Endothelial cell of umbilical vein (primary cell): ENCODE measurements around the gene AGPAT2. TPM values are rescaled to one million over a fixed set of nuclear protein-coding genes. Genes with fewer than 3 reads are reported as not detected.

Experiments
- BruUV-seq: library from RNA; stranded (reverse); fragments of 400-500 nt; replicated peaks from 2 replicates; lab custom pipeline; 2021; lab: Mats Ljungman, UMichigan
- CTCF ChIA-PET: fragments of 300-600, 350-600 bp; sonication (Branson Sonifier 250); formaldehyde crosslinking; loops from one replicate; lab custom pipeline; 2021; ENCODE audit warnings: antibody characterized with exemption, inconsistent platforms; lab: Charles Lee
- POLR2A ChIA-PET: fragments of 300-600, 350-600 bp; sonication (Branson Sonifier 250); formaldehyde crosslinking; loops from one replicate; lab custom pipeline; 2021; ENCODE audit warnings: antibody characterized with exemption, inconsistent platforms; lab: Charles Lee
- DNase-seq: peaks from one replicate; pipeline ENCODE4 v3.0.0-alpha.2; 2011; ENCODE audit warnings: low read depth, low spot score
- FAIRE-seq: peaks from 2 replicates; lab custom pipeline; 2011; peaks lifted over from hg19 to GRCh38; lab: Jason Lieb, UNC
- H2AFZ ChIP-seq: 2 replicates; pipeline ENCODE4 v1.6.0; 2012; ENCODE audit warnings: low read depth, low read length, control low read depth, inconsistent platforms
- H3K27ac ChIP-seq: 2 replicates; pipeline ENCODE4 v1.5.1; 2011; ENCODE audit warnings: low read depth, mild to moderate bottlenecking, control low read depth, low read length, moderate library complexity; ENCODE audit not compliant: insufficient read depth
- H3K27me3 ChIP-seq, 2 experiments: 2 replicates each; pipeline versions ENCODE4 v1.6.0 to v1.6.1; 2011; ENCODE audit warnings: low read length in 2 of 2, mixed read lengths in 1 of 2; ENCODE audit not compliant: control insufficient read depth in 2 of 2, insufficient read depth in 2 of 2
- H3K36me3 ChIP-seq, 2 experiments: 2 replicates in 1 of 2; 3 replicates in 1 of 2; pipeline ENCODE4 v1.5.1; 2011; ENCODE audit warnings: low read length in 2 of 2, mild to moderate bottlenecking in 1 of 2, moderate library complexity in 1 of 2; ENCODE audit not compliant: control insufficient read depth in 2 of 2, insufficient read depth in 2 of 2; ENCODE audit errors: extremely low read depth in 1 of 2
- H3K4me1 ChIP-seq: 3 replicates; pipeline ENCODE4 v1.5.1; 2011; ENCODE audit warnings: mild to moderate bottlenecking, low read length; ENCODE audit not compliant: control insufficient read depth, insufficient read depth; ENCODE audit errors: extremely low read depth
- H3K4me2 ChIP-seq: 2 replicates; pipeline ENCODE4 v1.6.1; 2011; ENCODE audit warnings: low read length, control low read depth, mixed read lengths; ENCODE audit not compliant: insufficient read depth
- H3K4me3 ChIP-seq, 3 experiments: fragments of 200-600 bp in 1 of 3; sonication (generic), shearing (Covaris generic) in 1 of 3; replicated peaks in 1 of 3; 2 replicates each; pipeline ENCODE4 v1.5.1; 2011 to 2016; ENCODE audit warnings: control low read depth in 3 of 3, low read length in 3 of 3, mild to moderate bottlenecking in 2 of 3, inconsistent platforms in 1 of 3, low read depth in 1 of 3, moderate library complexity in 1 of 3; ENCODE audit not compliant: insufficient read depth in 1 of 3
- H3K79me2 ChIP-seq: 2 replicates; pipeline ENCODE4 v1.6.0; 2012; ENCODE audit warnings: low read length, inconsistent platforms; ENCODE audit not compliant: control insufficient read depth, insufficient read depth
- H3K9ac ChIP-seq: replicated peaks from 2 replicates; pipeline ENCODE3; 2011; ENCODE audit warnings: low read length, control low read depth; ENCODE audit not compliant: insufficient read depth; ENCODE audit errors: extremely low read depth
- H3K9me1 ChIP-seq: replicated peaks from 3 replicates; pipeline ENCODE4 v1.6.0; 2011; ENCODE audit warnings: mild to moderate bottlenecking, low read length; ENCODE audit not compliant: control insufficient read depth, insufficient read depth; ENCODE audit errors: extremely low read depth
- H3K9me3 ChIP-seq: replicated peaks from 2 replicates; pipeline ENCODE4 v1.5.1; 2012; ENCODE audit warnings: low read length, inconsistent platforms; ENCODE audit not compliant: control insufficient read depth, insufficient read depth
- H4K20me1 ChIP-seq: replicated peaks from 2 replicates; pipeline ENCODE3; 2011; ENCODE audit warnings: mild to moderate bottlenecking, low read length; ENCODE audit not compliant: control insufficient read depth, insufficient read depth; ENCODE audit errors: extremely low read depth
- FOS ChIP-seq: IDR thresholded peaks from 2 replicates; pipeline ENCODE4 v1.6.1; 2011; ENCODE audit warnings: mild to moderate bottlenecking, low read length, moderate library complexity, borderline replicate concordance; ENCODE audit not compliant: insufficient read depth
- dilution Hi-C: fragments of 300-500 bp; cut with MboI; formaldehyde crosslinking; loops from one replicate; pipeline ENCODE4 v1.15.0; 2019; ENCODE audit warnings: low sequenced_read_pairs; ENCODE audit not compliant: extremely low pct_ligation_motif_present
- intact Hi-C: fragments of 100-400 bp; cut with micrococcal nuclease; formaldehyde crosslinking; loops from one replicate; pipeline ENCODE4 v1.10.0; 2022
- microRNA counts: library from miRNA; unstranded; fragments of <30 nt; microRNA quantifications from one replicate; lab custom pipeline; 2016
- microRNA-seq: library from miRNA; unstranded; fragments of <30 nt; microRNA quantifications from one replicate; pipeline ENCODE4 v1.2.0, GENCODE V29; 2021; ENCODE audit warnings: borderline number of aligned reads, borderline replicate concordance
- polyA plus RNA-seq, 4 experiments: library from polyadenylated mRNA; depleted of rRNA in 3 of 4; stranded (reverse) in 3 of 4; unstranded in 1 of 4; fragments of >200 nt; gene quantifications; 2 replicates each; pipeline versions ENCODE4 v1.2.1 to v1.2.3, GENCODE V29; 2011 to 2012; ENCODE audit warnings: missing spikeins in 1 of 4
- small RNA-seq: library from RNA; depleted of rRNA; stranded (forward); fragments of <200 nt; gene quantifications from one replicate; pipeline ENCODE3, GENCODE V24; 2012; ENCODE audit warnings: low replicate concordance, low read depth; ENCODE audit not compliant: insufficient read depth, insufficient read length
- total RNA-seq: library from RNA; stranded (reverse); gene quantifications from 2 replicates; pipeline ENCODE4 v1.2.3, GENCODE V29; 2021

The AGPAT2 gene
- total and polyA plus RNA-seq, 2 donors (not counting 3 experiments of a cell fraction or from before 2014, with no cell fraction given): 45.5 to 55.3 TPM

DNA sequence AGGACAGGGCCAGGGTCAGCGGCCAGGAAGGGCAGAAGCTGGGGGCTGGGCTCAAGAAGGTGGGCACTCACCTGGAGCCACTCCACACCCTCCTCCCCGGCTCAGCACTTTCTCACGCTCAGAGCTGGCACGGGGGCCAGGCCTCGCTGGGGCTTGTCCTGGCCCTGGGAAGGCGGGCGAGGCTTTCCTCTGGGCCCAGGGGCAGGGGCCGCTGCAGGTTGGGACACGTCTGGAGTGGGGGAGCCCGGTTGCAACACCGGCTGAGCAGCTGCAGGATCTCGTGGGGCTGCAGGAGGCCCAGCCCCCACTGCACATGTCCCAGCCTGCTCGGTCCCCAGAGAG, 63.4 kb downstream of the AGPAT2 start:
- BruUV-seq: no TSS peak
- Histone ChIP-seq H4K20me1 (no peaks in the 10 kb centered on the region), H3K27ac (no peak overlapping the region), H3K4me1 (peaks cover 12% of the 10 kb centered on the region), H3K9me1 (no peaks in the 10 kb centered on the region), H3K4me3 (no peak overlapping the region), H3K9me3 (no peaks in the 10 kb centered on the region), H3K27me3 (no peaks in the 10 kb centered on the region), H3K4me2 (no peak overlapping the region), H3K36me3 (no peaks in the 10 kb centered on the region), H3K79me2 (no peaks in the 10 kb centered on the region), H2AFZ (no peak overlapping the region), H3K9ac (no peak overlapping the region)
- CTCF ChIA-PET: interaction anchor here (6.5 to 7.3 kb wide), 2 partner anchors 83 to 137 kb away, joined by 59 to 261 read pairs; no protein-coding TSS in a partner anchor
- TF ChIP-seq FOS: no peak
- dilution Hi-C loops (no loop called here), intact Hi-C loops (no loop called here)
- POLR2A ChIA-PET: interaction anchor here (0.9 to 1.7 kb wide), 2 partner anchors 79 to 94 kb away, joined by 3 to 4 read pairs; no protein-coding TSS in a partner anchor
- DNase-seq: no peak
- no peak for FAIRE-seq

MicroRNA genes within 50 kb of the gene (microRNA counts, 767-probe panel; counts per million panel counts)
- microRNA hsa-miR-126-3p (lab: Ali Mortazavi, UCI): 23,058 counts per million, percentile 100 among the panel's probes with 10 or more counts

Small RNA genes within 50 kb of the gene (microRNA-seq; reads per million reads assigned to microRNA genes)
- gene MIR126: 267,960 reads per million, percentile 100 among the genes with 10 or more reads in this experiment

Small RNA genes within 50 kb of the gene (small RNA-seq; reads per million reads assigned to genes)
- gene MIR126: 59,960 reads per million, percentile 100 among the genes with 10 or more reads in this experiment

Other genes starting within 250 kb of the AGPAT2 start
- gene INPP5E, start 247.6 kb downstream of the AGPAT2 start, total RNA-seq: 22.9 and 24.5 TPM in 2 replicates
- 15.0 and 17.1 TPM in 2 replicates for gene INPP5E, start 247.6 kb downstream of the AGPAT2 start, polyA plus RNA-seq
- gene SEC16A, start 204.4 kb downstream of the AGPAT2 start, total RNA-seq: 76.7 and 80.6 TPM in 2 replicates
- gene SEC16A, start 204.4 kb downstream of the AGPAT2 start, polyA plus RNA-seq: 33.5 and 34.5 TPM in 2 replicates
- 153 and 161 TPM in 2 replicates for gene NOTCH1, start 141.4 kb downstream of the AGPAT2 start, total RNA-seq
- gene NOTCH1, start 141.4 kb downstream of the AGPAT2 start, polyA plus RNA-seq: 27.0 and 31.7 TPM in 2 replicates
- gene EGFL7, start 24.5 kb downstream of the AGPAT2 start, total RNA-seq: 1,042 and 1,043 TPM in 2 replicates
- gene EGFL7, start 24.5 kb downstream of the AGPAT2 start, polyA plus RNA-seq: 1,377 and 1,605 TPM in 2 replicates
- gene DIPK1B, start 25.1 kb upstream of the AGPAT2 start, total RNA-seq: 242 and 253 TPM in 2 replicates
- gene DIPK1B, start 25.1 kb upstream of the AGPAT2 start, polyA plus RNA-seq: 441 and 642 TPM in 2 replicates
- gene LCN10, start 55.5 kb upstream of the AGPAT2 start, total RNA-seq: not detected in 2 replicates
- not detected in 2 replicates for gene LCN10, start 55.5 kb upstream of the AGPAT2 start, polyA plus RNA-seq
- gene LCN6, start 61.1 kb upstream of the AGPAT2 start, total RNA-seq: not detected in 2 replicates
- 0.17 TPM in 1 of 2 replicates, not detected in the other for gene LCN6, start 61.1 kb upstream of the AGPAT2 start, polyA plus RNA-seq
- gene LCN8, start 70.8 kb upstream of the AGPAT2 start, total RNA-seq: not detected in 2 replicates
- not detected in 2 replicates for gene LCN8, start 70.8 kb upstream of the AGPAT2 start, polyA plus RNA-seq
- not detected in 2 replicates for gene LCN15, start 77.1 kb upstream of the AGPAT2 start, total RNA-seq
- not detected in 2 replicates for gene LCN15, start 77.1 kb upstream of the AGPAT2 start, polyA plus RNA-seq
- gene TMEM141, start 103.9 kb upstream of the AGPAT2 start, total RNA-seq: 43.2 and 44.9 TPM in 2 replicates
- 129 and 146 TPM in 2 replicates for gene TMEM141, start 103.9 kb upstream of the AGPAT2 start, polyA plus RNA-seq
- gene CCDC183, start 108.9 kb upstream of the AGPAT2 start, total RNA-seq: 0.37 TPM in 1 of 2 replicates, not detected in the other
- 0.50 and 0.60 TPM in 2 replicates for gene CCDC183, start 108.9 kb upstream of the AGPAT2 start, polyA plus RNA-seq
- gene RABL6, start 120.5 kb upstream of the AGPAT2 start, total RNA-seq: 112 TPM in 2 replicates
- gene RABL6, start 120.5 kb upstream of the AGPAT2 start, polyA plus RNA-seq: 60.8 and 61.3 TPM in 2 replicates
- 1.3 and 1.7 TPM in 2 replicates for gene AJM1, start 155.0 kb upstream of the AGPAT2 start, total RNA-seq
- 0.30 and 0.32 TPM in 2 replicates for gene AJM1, start 155.0 kb upstream of the AGPAT2 start, polyA plus RNA-seq
- 139 and 165 TPM in 2 replicates for gene PHPT1, start 162.0 kb upstream of the AGPAT2 start, total RNA-seq
- gene PHPT1, start 162.0 kb upstream of the AGPAT2 start, polyA plus RNA-seq: 319 and 376 TPM in 2 replicates
- 7.2 and 7.7 TPM in 2 replicates for gene MAMDC4, start 164.9 kb upstream of the AGPAT2 start, total RNA-seq
- 3.6 and 4.7 TPM in 2 replicates for gene MAMDC4, start 164.9 kb upstream of the AGPAT2 start, polyA plus RNA-seq
- gene EDF1, start 178.9 kb upstream of the AGPAT2 start, total RNA-seq: 356 and 388 TPM in 2 replicates
- gene EDF1, start 178.9 kb upstream of the AGPAT2 start, polyA plus RNA-seq: 411 and 478 TPM in 2 replicates
- 21.5 and 23.1 TPM in 2 replicates for gene TRAF2, start 199.1 kb upstream of the AGPAT2 start, total RNA-seq
- gene TRAF2, start 199.1 kb upstream of the AGPAT2 start, polyA plus RNA-seq: 10.3 and 10.9 TPM in 2 replicates